ENCODE measurements around the gene SLC26A2. TPM values are rescaled to one million over a fixed set of nuclear protein-coding genes. Genes with fewer than 3 reads are reported as not detected.

The SLC26A2 gene
- total RNA-seq, 1 experiment from 2014 or later, result 111 TPM

GRCh38 chr5:149951138-149951749 is 9.3 kb upstream of the SLC26A2 start:
- no peak overlapping the region for H3K4me3 ChIP-seq (ENCODE audit: low read depth in 2 of 2, low read length in 2 of 2)
- BruUV-seq (replicated peaks), result no TSS peak
- CTCF ChIA-PET, result interaction anchor here (0.6 kb wide), 1 partner anchor 14 kb away, joined by 17 read pairs; no protein-coding TSS in a partner anchor
- intact Hi-C loops (cut with micrococcal nuclease; ENCODE audit: unreplicated experiment) (no loop called here), in situ Hi-C loops (cut with HindIII; ENCODE audit: low pct_unique_long_range_greater_than_20kb, low sequenced_read_pairs) (no loop called here)
- TF ChIP-seq REST (IDR thresholded peaks at IDR 0.05; ENCODE audit: insufficient read depth in 1 of 2, low read depth in 2 of 2, low read length in 1 of 2) (no peak), CTCF (IDR thresholded peaks at IDR 0.05) (peak; percentile 39)
- no peaks in the 10 kb centered on the region for H3K27me3 ChIP-seq (ENCODE audit: control insufficient read depth, insufficient read depth, low read length)
- ATAC-seq (peak; percentile 49; the same call in 1 of the 2 replicates), DNase-seq (ENCODE audit: low read depth, low spot score) (no peak)
- POLR2A ChIA-PET, result no interaction called here
- H3K4me1 ChIP-seq (ENCODE audit: control insufficient read depth, insufficient read depth, low read length), result peaks cover 25% of the 10 kb centered on the region
- H3K27ac ChIP-seq (ENCODE audit: low read length), result peak overlapping the region; percentile 73; the same call in 1 of the 2 replicates
- no peaks in the 10 kb centered on the region for H3K9me3 ChIP-seq (ENCODE audit: control insufficient read depth, insufficient read depth, low read depth, low read length)
- H3K36me3 ChIP-seq (ENCODE audit: control insufficient read depth, insufficient read depth, low read length), result no peaks in the 10 kb centered on the region

- BruUV-seq (replicated peaks), result no TSS peak
- no peaks in the 10 kb centered on the region for H3K27me3 ChIP-seq (ENCODE audit: control insufficient read depth, insufficient read depth, low read length)
- peaks cover 40% of the 10 kb centered on the region for H3K4me1 ChIP-seq (ENCODE audit: control insufficient read depth, insufficient read depth, low read length)
- ChIA-PET POLR2A (interaction anchor here (0.7 kb wide), 1 partner anchor 830 kb away, joined by 4 read pairs; no protein-coding TSS in a partner anchor), CTCF (no interaction called here)
- H3K36me3 ChIP-seq (ENCODE audit: control insufficient read depth, insufficient read depth, low read length), result no peaks in the 10 kb centered on the region
- ATAC-seq, result no peak
- TF ChIP-seq CTCF (IDR thresholded peaks at IDR 0.05) (no peak), POLR2AphosphoS5 (IDR thresholded peaks at IDR 0.05; ENCODE audit: low read depth, low read length) (no peak), REST (IDR thresholded peaks at IDR 0.05; ENCODE audit: insufficient read depth in 1 of 2, low read depth in 2 of 2, low read length in 1 of 2) (no peak), SIN3A (IDR thresholded peaks at IDR 0.05; ENCODE audit: borderline replicate concordance, insufficient read depth, low read depth, low read length) (no peak), TCF7L2 (IDR thresholded peaks at IDR 0.05; ENCODE audit: low read depth, low read length) (no peak)
- peak overlapping the region; percentile 83 for H3K27ac ChIP-seq (ENCODE audit: low read length)
- in situ Hi-C loops (cut with HindIII; ENCODE audit: low pct_unique_long_range_greater_than_20kb, low sequenced_read_pairs), result no loop called here
- intact Hi-C loops (cut with micrococcal nuclease; ENCODE audit: unreplicated experiment), result no loop called here
- no peak overlapping the region for H3K4me3 ChIP-seq (ENCODE audit: low read depth in 2 of 2, low read length in 2 of 2)
- DNase-seq (ENCODE audit: low read depth, low spot score), result no peak
- no peaks in the 10 kb centered on the region for H3K9me3 ChIP-seq (ENCODE audit: control insufficient read depth, insufficient read depth, low read depth, low read length)
These were observed 7.0 kb upstream of the SLC26A2 start for GRCh38 chr5:149953436-149954121.

All from Panc1 (cell line).